ENCODE measurements around the gene DGAT2L6.
A peak's percentile ranks its signal among the peaks of the same experiment; 100 is the strongest.

DGAT2L6 gene

DNA sequence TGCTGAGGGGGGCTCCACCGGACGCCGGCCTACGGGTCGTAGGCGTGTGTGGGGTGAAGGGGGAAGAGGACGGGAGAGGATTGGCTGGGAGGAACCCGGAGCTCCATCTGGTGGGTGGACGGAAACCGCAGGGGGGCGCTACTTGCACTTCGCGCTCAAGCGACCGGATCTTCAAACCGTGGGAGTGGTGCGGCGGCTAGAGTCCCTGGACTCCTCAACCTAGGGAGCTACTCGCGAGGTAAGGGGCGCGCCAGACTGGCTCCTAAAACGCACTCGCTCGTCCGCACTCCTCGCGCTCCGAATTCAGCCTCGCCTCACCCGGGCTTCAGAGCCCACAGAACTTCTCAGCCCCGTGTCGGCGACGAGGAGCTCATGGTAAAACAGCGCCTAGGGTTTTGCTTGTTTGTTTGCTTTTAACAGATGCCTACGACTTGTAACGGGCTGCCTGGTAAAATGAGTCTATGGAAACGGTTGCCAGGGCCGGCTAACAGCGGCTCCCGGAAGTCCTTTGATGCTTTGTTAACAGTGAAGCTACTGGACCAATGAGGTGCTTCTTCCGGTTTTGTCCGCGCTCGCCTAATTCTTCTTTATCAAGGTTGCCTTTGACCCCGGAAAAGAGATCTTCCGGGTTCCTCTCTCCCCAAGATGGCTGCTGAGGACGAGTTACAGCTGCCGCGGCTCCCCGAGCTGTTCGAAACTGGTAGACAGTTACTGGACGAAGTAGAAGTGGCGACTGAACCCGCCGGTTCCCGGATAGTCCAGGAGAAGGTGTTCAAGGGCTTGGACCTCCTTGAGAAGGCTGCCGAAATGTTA is 43.8 kb upstream of the DGAT2L6 start, which contains the start of gene IGBP1:
Gene IGBP1, plus strand, starts transcription at position 145 of the 813 bp plus-strand sequence. Its CDS starts 501 bp downstream, at position 646.
- no peaks in the 10 kb centered on the region for H3K9me3 ChIP-seq
- no peaks in the 10 kb centered on the region for H3K27me3 ChIP-seq
- peaks cover 0 to 21% (median 4%) of the 10 kb centered on the region in 4 donors for H3K4me1 ChIP-seq
- intact Hi-C loops (cut with DNase I; ENCODE audit: low total_unique reads): no loop called here
- H3K4me3 ChIP-seq: peak within 1 kb of the TSS; percentile 59 to 80
- no peaks in the 10 kb centered on the region for H3K36me3 ChIP-seq
- peak; percentile 79 to 87 for DNase-seq
- H3K27ac ChIP-seq: peak within 1 kb of the TSS; percentile 71 to 79
- peak; percentile 39 to 58 for TF ChIP-seq CTCF (IDR thresholded peaks at IDR 0.05)

- Histone ChIP-seq H3K4me1 (peaks cover 0 to 21% (median 4%) of the 10 kb centered on the region in 4 donors), H3K9me3 (no peaks in the 10 kb centered on the region), H3K4me3 (peak overlapping the region; percentile 59 to 80), H3K36me3 (no peaks in the 10 kb centered on the region), H3K27me3 (no peaks in the 10 kb centered on the region), H3K27ac (peak overlapping the region; percentile 71 to 79)
- intact Hi-C loops (cut with DNase I; ENCODE audit: low total_unique reads): no loop called here
- no peak for DNase-seq
- no peak for TF ChIP-seq CTCF (IDR thresholded peaks at IDR 0.05)
Observed at GRCh38 chrX:70134116-70134477, 43.2 kb upstream of the DGAT2L6 start.

DNA sequence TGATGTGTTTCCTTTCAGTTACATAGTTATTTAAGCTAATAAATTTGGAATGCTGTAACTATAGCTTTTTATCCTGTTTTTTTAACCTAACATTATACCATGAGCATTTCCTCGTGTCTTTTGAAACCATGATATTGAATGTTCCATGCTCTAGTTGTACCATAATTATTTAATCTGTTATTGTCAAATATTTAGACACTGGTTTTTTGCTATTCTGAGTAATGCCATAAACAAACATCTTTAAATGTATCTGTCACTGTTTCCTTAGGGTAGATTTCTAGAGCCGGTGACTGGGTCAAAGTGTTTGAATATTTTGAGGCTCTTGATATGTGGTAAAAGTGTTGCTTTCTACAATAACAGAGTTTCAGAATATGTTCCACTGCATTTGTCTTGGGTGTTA is 38.7 kb upstream of the DGAT2L6 start:
- intact Hi-C loops (cut with DNase I; ENCODE audit: low total_unique reads): no loop called here
- H3K4me1 ChIP-seq: peaks cover 0 to 14% (median 4%) of the 10 kb centered on the region in 4 donors
- H3K27me3 ChIP-seq: no peaks in the 10 kb centered on the region
- no peak overlapping the region for H3K27ac ChIP-seq
- H3K36me3 ChIP-seq: peaks cover 0 to 7% (median 0%) of the 10 kb centered on the region in 3 donors
- H3K4me3 ChIP-seq: no peak overlapping the region
- H3K9me3 ChIP-seq: no peaks in the 10 kb centered on the region
- no peak for DNase-seq
- TF ChIP-seq CTCF (IDR thresholded peaks at IDR 0.05): no peak

DNA sequence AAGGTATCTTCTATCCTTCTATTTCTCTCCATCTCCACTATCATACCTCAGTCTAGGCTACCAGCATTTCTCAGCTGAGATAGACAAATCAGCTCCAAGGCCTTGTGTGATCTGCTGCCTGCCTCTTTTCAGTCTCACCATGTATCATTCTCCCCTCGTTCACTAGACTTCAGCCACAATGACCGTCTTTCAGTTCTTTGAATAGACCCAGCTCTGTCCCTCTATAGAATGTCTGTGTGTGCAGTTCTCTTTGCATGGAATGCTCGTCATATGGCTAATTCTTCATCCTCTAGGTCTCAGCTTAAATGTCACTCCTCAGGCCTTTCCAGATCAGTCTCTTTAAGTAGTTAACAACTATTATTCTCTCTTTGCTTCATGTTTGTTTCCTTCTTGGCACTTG is 37.5 kb upstream of the DGAT2L6 start:
- no peaks in the 10 kb centered on the region for H3K27me3 ChIP-seq
- intact Hi-C loops (cut with DNase I; ENCODE audit: low total_unique reads): no loop called here
- H3K4me3 ChIP-seq: no peak overlapping the region
- DNase-seq: no peak
- no peak for TF ChIP-seq CTCF (IDR thresholded peaks at IDR 0.05)
- H3K27ac ChIP-seq: no peak overlapping the region
- H3K9me3 ChIP-seq: no peaks in the 10 kb centered on the region
- H3K36me3 ChIP-seq: peaks cover 0 to 7% (median 0%) of the 10 kb centered on the region in 3 donors
- peaks cover 0 to 8% (median 4%) of the 10 kb centered on the region in 4 donors for H3K4me1 ChIP-seq

- DNase-seq: no peak
- Histone ChIP-seq H3K36me3 (peaks cover 0 to 7% (median 0%) of the 10 kb centered on the region in 3 donors), H3K27ac (no peak overlapping the region), H3K27me3 (no peaks in the 10 kb centered on the region), H3K4me3 (no peak overlapping the region), H3K9me3 (no peaks in the 10 kb centered on the region), H3K4me1 (no peaks in the 10 kb centered on the region)
- TF ChIP-seq CTCF (IDR thresholded peaks at IDR 0.05): no peak
- intact Hi-C loops (cut with DNase I; ENCODE audit: low total_unique reads): no loop called here
Observed at GRCh38 chrX:70141373-70141772, 35.9 kb upstream of the DGAT2L6 start.
